ENCODE measurements around the gene LRRC57.
A peak's percentile ranks its signal among the peaks of the same experiment; 100 is the strongest.

Gene LRRC57

DNA sequence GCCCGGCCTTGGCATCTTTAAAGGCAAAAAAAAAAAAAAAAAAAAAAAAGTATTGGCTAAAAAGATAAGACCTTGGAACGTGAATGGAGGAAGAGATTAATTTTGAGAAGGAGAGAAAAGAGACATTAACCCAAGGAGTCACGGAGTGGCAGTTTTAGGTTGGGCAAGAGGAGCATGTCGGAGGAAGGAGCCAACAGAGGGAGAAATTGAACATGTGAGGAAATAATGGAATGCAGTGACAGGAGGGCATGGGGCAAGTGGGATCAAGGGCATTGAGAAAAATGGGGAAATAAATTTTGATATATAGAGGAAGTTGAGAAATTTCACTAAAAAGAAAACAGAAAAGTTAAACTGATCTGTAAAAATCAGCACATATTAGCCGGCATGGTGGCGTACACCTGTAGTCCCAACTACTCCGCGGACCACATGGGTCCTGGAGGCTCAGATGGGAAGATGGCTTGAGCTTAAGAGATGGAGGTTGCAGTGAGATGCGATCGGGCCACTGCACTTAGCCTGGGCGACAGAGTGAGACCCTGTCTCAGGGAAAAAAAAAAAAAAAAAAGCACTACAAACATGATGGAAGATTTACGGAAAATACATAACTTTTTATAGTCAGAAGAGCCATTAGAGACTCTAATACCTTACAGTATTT is 1.3 kb upstream of the LRRC57 start:
- DNase-seq, result no peak

DNA sequence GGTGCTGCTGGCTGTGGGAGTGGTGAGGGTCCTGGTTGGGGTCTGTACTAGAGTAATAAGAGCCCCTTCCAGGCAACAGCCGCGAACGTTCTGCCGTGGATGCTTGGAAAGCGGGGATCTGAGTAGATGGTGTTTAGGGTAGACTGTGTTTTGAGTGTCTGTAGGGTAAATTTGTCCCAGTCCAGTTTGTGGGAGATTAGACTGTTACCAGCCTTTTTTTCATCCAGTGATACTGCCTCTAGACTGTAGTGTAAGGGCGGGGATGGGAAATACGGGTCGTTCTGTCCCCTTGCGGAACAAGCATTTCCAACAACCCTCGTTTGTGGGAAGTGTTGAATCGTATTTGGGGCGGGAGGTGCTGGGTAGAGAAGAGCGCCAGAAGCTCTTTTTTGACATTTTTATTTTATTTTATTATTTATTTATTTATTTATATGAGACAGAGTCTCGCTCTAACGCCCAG is 469 bp upstream of the LRRC57 start:
- DNase-seq, result no peak

DNA sequence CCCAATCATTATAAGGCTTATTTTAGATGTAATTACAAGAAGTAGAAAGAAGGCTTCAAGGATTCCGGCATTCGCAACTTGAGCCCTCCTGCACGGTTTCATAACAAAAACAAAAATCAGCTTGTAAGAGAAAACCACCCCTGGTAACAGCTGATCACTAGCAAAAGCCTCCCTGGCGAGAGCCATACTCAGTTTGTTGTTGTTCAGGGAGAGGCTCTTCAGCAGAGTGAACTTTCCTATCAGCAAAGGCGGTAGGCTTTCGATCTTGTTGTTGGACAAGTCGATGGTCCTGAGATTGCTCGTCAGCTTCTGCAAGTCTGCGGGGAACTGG is 710 bp downstream of the LRRC57 start:
- no peak for DNase-seq

DNA sequence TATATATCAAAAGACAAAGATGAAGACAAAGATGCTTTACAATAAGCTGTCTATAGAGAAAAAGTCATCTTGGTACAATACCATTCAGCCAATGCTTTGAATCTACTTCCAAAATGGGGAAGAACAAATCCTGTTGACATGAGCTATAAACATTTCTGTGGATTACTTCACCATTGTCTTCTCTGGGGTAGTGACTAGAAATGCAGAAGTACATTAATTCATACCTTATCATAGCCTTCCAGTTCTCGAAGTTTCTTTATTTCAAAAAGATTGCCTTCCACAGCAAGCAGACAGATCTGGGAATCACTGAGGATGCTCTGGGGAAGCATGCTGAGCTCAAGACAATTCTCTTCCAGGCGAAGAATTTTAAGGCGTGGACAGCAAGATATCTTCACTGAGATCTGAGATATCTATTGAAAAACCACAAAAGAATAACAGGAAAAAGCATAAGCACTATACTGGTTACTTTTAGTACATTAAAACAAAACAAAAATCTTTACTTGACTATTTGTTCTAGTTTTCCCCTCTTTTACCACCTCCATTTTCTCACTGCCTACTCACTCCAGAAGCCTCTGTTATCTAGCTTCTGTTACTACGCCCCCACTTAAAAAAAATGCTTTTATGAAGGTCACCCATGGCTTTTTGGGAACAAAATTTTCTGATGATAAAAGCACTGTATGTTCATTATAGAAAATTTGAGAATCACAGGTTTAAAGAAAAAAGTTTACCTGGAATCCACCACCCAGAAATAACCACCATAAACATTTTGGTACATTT is 3.6 kb downstream of the LRRC57 start:
- no peak for DNase-seq

DNA sequence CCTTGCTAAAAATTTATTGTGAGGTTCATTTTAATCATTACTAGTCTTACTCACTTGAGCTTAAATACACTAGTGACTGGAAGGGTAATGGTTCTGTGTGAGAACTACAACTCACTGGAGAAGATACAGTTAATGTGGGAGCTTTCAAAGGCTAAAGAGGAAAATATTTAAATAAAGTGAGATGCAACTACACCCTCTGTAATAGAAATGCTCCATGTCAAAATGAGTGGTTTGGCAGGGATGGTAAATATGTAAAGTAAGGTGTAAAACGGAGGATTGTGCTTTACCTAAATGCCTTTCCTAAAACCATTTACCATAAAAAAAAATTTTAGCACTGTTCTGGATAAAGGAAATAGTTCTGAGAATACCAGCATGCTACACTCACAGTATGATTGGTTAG is 15.3 kb downstream of the LRRC57 start:
- DNase-seq, result no peak

DNA sequence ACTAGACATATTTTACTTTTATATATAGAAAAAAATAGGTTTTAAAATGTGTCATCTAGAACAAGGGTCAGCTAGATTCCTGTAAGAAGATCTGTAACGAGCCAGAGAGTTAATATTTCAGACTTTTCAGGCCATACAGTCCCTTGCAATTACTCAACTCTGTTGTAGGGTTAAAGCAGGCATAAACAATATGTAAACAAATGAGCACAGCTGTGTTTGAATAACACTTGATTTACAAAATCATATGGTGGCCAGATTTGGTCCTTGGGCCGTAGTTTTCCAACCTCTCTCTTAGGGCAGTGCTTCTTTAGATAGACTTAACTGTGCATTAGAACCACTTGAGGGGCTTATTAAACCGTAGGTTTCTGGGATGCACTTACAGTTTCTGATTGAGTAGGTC is 19.6 kb downstream of the LRRC57 start:
- DNase-seq, result no peak

DNA sequence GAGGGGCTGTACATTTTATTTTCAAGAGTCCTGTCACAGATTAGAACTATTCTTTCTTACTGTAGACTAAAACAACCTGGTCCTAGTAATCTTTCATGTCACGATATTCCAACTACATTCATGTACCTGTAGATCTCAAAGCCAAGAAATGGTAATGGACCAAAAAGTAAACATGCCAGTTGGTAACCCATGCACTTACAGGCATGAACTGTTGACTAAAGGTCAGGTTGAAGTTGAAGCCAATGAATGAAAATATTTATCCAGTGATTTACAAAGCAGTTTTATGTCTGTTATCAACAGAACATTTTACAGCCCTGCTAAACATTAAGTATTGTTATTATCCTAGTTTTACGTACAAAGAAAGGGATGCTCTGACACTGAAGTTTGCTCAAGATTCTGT is 25.3 kb downstream of the LRRC57 start:
- DNase-seq, result no peak

DNA sequence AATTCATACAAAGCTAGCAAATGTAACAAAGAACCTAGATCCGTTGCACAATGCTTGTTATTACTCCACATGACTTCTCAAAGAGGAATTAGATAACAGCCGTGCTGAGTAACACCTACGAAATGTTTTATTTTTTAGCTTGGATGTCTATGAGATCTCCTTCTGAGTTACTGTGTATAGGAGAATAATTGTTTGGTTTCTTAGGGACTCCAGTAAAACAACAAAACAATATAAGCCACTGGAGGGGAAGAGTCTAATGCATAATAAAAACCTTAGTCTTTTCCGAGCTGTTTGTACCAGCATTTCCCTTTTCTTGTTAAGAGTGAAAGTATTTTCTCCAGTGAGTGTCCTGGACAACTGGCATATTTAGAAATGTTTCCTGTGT is 37.6 kb downstream of the LRRC57 start:
- DNase-seq, result no peak

DNA sequence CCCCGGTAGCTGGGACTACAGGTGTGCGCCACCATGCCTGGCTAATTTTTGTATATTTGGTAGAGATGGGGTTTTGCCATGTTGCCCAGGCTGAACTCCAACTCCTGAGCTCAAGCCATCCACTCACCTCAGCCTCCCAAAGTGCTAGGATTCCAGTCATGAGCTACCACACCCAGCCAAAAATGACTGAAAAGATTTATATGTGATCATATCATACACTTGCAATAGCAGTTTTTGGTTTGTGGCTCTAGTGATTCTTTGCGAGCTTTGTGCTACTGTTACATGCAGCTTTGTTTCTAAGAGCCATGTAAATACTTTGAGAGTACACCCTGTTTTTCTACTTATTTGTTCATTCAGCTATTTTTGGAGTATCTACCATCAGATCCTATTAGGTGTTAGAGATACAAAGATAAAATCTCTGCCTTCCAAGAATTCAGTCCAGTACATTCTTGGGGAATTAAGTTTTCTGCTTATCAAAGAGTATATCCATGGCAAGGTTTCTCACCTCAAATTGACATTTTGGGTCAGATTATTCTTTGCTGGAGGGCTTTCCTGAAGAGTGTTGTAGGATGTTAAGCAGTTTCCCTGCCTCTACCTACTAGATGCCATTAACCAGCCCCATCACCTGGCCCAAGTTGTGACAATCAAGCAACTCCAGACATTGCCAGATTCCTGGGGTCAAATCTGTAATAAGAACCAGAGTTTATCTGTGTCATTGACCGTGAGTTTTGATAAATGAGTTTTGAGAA is 38.2 kb downstream of the LRRC57 start:
- no peak for DNase-seq

DNA sequence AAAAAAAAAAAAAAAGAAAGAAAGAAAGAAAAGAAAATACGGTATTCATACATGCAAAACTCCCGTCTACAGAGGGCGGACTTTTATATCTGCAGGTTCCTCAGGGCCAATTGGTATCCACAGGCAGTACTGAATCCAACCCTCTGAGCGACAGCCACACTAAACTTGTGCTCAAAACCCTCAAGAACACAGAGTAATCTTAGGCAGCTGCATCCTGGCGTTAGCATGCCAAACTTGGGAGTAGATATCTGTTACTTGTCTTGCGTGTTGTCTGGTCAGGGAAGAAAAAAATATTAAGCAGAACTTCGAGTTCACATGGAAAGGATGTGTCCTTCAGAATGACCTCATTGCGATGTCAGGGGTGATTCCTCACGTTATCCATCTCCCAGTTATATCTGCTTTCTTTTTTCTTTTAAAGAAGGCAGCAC is 40.3 kb downstream of the LRRC57 start:
- DNase-seq, result no peak

DNA sequence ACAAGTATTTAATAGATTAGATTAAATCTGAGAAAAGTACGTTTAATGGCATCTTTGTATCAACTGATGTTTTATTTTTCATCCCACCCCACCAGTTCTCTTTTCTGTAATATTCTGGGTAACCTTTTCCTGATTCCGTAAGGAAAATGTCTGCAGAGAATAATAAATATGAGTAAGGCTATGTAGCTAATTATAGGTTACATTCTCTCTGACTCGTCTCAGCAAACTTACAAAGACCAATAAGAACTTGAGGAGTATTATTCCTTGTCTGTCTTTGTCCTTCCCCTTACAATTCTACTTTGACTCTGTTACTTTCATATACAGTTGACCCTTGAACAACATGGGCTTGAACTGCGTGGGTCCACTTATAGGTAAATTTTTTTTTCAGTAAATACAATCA is 41.1 kb downstream of the LRRC57 start:
- no peak for DNase-seq

DNA sequence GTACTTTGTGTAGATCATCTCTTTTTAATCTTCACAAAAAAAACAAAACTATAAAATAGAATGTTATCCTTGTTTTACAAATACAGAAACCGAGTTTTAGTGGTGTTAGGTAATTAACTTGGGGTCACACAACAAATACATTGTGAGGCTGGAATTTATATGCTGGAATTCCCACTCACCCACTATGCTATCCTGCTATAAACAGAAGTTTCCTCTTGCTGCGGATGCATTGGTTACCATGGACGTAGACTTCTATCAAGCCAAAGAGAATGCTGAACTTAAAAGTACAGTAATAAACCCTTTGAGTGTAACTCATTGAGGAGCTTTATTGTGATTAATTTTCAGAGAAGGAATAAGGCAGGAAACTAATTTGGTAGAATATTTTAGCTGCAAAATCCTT is 44.0 kb downstream of the LRRC57 start:
- no peak for DNase-seq

DNA sequence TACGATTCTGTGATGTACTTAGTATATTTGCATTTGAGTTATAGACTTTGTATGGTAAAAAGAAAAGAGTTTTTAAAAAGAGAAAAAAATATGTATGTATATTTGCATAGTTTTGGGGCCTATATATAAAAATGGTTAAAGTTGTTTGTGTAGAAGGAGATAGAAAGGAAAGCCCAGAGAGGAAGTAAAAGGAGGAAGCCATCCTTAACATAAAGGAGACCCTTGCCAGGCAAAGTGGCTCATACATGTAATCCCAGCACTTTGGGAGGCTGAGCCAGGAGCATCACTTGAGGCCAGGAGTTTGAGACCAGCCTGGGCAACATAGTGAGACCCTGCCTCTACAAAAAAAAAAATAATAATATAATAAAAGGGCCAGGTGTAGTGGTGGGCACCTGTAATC is 44.8 kb downstream of the LRRC57 start:
- no peak for DNase-seq

DNA sequence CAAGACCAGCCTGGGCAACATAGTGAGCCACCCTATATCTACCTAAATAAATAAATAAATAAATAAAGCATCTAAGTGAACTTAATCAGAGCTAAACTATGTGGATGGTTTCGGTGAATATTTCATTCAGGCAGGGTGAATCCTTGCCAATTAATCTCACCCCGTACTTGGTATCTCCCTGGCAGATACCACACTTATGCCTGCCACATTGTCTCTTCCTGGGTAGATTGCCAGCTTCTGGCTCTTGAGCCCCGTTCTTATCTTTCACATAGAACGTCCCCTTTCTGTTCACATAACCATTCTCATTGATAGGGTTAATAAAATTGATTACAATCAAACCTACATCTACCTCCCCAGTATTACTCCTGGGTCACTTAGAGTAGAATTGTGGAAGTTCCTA is 46.1 kb downstream of the LRRC57 start:
- no peak for DNase-seq

DNA sequence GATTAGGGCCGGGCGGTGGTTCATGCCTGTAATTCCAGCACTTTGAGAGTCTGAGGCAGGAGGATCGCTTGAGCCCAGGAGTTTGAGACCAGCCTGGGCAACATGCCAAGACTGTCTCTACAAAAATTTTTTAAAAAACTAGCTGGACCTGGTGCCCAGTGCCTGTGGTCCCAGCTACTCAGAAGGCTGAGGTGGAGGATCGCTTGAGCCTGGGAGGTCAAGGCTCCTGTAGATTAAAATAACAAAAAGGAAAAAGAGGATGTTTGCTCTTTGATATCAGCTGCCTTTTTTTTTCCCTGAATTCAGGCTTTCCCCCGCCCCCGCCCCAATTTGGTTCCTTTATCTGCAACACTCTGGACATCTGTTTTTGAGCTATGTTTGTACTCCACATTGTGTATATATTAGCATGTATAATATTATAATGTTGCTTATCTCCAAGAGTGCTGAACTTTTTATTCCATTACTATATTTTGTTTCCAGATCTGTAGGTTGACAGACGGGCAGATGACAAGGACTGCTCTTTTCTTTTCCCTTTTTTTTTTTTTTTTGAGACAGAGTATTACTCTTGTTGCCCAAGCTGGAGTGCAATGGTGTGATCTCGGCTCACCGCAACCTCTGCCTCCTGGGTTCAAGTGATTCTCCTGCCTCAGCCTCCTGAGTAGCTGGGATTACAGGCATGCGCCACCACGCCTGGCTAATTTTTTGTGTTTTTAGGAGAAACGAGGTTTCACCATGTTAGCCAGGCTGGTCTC is 48.6 kb downstream of the LRRC57 start:
- no peak for DNase-seq

DNA sequence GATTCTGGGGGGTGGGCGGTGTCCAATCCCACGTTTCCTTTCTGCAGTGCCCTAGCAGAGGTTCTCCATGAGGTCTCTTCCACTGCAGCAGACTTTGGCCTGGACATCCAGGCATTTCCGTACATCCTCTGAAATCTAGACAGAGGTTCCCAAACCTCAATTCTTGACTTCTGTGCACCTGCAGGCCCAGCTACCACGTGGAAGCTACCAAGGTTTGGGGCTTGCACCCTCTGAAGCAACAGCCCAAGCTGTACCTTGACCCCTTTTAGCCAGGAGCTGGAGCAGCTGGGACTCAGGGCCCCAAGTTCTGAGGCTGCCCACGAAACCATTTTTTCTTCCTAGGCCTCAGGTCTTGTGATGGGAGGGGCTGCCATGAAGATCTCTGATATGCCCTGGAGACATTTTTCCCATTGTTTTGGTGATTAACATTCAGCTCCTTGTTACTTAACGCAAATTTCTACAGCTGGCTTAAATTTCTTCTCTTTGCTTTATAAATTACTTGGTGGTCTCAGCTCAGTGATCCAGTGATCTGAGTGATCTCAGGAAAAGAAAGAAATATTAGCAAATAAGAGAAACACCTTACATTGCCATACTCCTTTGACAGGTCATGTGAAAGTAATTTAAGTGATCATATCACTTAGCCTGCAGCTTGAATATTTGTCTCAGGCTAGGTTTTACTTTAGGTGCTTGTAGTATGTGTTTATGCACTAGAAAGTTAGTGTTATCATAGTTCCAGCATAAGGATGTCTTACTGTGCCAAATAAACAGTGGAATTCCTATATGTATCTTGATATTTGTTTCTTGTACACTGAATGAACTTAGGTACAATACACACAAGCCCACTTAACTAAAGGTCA is 50.2 kb downstream of the LRRC57 start:
- no peak for DNase-seq

DNA sequence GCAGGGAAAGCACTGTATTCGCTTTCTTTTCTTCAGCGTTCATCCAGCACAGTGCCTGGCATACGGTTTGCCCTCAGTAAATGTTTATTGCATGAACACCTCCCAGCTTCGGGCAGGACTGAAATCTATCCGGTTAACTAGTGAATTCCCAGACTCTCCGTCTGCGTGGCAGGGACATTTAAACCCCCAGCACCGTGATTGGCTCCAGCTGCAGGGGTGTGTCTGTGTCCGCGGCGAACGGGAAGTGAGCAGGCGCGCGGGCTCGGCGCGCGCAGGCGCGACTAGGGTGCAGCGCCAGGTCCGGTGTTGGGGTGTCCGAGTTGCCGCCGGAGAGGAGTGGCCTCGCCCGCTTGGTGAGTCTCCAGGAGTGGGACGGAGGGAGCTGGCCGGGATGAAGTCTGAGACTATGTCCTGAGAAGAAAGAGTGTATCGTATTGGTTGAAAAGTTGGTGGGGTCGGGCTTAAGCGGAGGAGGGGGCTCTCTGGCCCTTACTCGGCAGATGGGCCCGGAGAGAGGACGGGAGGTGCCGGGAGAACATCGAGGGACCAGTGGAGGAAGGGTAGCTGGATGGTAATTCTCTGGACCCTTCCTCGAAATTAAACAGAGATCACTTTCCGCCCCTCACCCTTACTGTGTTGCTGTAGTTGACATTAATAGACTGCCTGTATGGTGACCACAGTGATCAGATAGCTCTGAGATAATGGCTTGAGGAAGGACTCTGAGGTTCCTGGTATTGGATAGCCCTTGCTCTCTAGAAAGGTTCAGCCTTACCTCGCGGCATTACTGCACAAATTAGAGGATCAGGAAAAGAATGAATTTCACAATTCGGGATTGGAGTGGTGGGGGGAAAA is 53.0 kb downstream of the LRRC57 start, which contains the start of gene SNAP23:
TSS of gene SNAP23 (plus strand) at position 274 of the 852 bp plus-strand sequence. CDS start 16,213 bp downstream, outside the sequence.
- DNase-seq, result peak; percentile 97

DNA sequence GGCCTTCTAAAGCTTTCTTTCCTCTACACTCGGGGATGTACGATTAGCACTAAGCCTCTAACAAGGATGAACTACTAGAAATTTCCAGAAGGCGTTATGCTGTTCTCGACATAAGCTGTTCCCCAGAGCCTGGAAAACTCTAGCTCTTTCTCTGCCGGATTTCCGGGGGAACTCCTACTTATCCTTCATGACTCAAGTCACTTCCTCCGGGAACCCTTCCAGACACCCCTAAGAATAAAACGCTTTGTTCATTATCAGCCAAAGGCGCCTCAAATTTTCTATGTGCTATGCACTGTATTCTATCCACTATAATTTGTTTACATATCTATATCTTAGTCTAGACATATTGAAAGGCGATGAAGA is 53.6 kb downstream of the LRRC57 start:
- DNase-seq, result peak; percentile 58

DNA sequence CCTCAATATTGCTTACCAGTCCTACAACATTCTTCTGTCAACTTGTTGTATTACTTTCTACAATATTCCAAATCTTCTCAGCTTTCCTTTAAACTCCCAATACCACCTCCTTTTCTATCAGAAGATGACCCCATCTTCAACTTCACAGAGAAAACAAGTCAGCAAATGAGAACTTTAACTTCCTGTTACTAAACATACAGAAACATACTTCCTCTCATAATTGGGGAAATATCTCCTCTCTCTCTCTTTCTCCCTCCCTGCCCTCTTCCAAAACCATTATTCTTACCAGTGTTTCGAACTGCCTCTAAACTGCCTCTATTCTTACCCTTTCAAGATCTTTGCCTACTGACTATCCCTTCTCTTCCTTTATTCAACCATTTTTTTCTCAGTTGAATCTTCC is 54.9 kb downstream of the LRRC57 start:
- no peak for DNase-seq

DNA sequence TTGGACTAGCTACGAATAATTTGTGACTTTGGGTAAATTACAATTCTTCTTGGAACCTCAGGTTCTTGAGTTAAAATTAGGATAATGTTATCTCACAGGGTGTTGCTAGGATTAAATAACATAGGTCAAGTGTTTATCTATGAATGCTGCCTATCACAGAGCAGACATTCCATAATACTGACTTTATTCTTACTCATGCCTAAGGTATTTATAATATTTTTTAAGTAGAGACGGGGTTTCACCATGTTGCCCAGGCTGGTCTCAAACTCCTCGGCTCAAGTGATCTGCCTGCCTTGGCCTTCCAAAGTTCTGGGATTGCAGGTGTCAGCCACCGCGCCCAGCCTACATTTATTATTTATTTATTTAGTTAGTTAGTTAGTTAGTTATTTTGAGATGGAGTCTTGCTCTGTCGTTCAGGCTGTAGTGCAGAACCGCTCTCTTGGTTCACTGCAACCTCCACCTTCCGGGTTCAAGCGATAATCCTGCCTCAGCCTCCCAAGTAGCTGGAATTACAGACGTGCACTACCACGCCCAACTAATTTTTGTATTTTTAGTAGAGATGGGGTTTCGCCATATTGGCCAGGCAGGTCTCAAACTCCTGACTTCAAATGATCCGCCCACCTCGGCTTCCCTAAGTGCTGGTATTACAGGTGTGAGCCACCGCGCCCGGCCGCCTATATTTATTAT is 56.9 kb downstream of the LRRC57 start:
- no peak for DNase-seq

Data from femur (tissue), 1 donor.